K562 (cell line): ENCODE results near the gene IL31RA. TPM values are rescaled to one million over a fixed set of nuclear protein-coding genes. Genes with fewer than 3 reads are reported as not detected.

Experiments used
- ATAC-seq: fragments of 200-7000 bp; cut with Tn5 transposase; 3 replicates; pipeline ENCODE4 v1.9.1; 2020; ENCODE audit warnings: moderate library complexity
- BruUV-seq: library from RNA; stranded (reverse); fragments of 400-500 nt; replicated peaks from 2 replicates; lab custom pipeline; 2021; lab: Mats Ljungman, UMichigan
- CTCF ChIA-PET: fragments of 300-600 bp; formaldehyde crosslinking; extraction: SDS; loops from one replicate; lab custom pipeline; 2021; ENCODE audit warnings: low intra/inter-chr PET ratio; lab: Yijun Ruan, JAX
- POLR2A ChIA-PET: fragments of 300-600, 350-650 bp; sonication (Branson Sonifier 250); formaldehyde crosslinking; extraction: SDS; loops from one replicate; lab custom pipeline; 2021; ENCODE audit warnings: antibody characterized with exemption, inconsistent platforms; lab: Yijun Ruan, JAX
- DNase-seq, 4 experiments: peaks; one replicate each; pipeline versions ENCODE4 v3.0.0 to v3.0.0-alpha.2; 2011 to 2018; ENCODE audit warnings: low spot score in 3 of 4, mixed read lengths in 3 of 4; ENCODE audit errors: extremely low read depth in 1 of 4
- FAIRE-seq: peaks from 2 replicates; lab custom pipeline; 2011; peaks lifted over from hg19 to GRCh38; lab: Jason Lieb, UNC
- H2AFZ ChIP-seq: 2 replicates; pipeline ENCODE4 v1.6.0; 2011; ENCODE audit warnings: low read depth, low read length, control low read depth, inconsistent platforms
- H3K27ac ChIP-seq: fragments of 200-600 bp; 3 replicates; pipeline ENCODE4 v1.8.0; 2011; ENCODE audit warnings: low read depth, mild to moderate bottlenecking, control low read depth, inconsistent platforms, low read length, moderate library complexity, mixed read lengths; ENCODE audit errors: extremely low read depth
- H3K27me3 ChIP-seq, 2 experiments: fragments of 300-600 bp in 1 of 2; 2 replicates in 1 of 2; 3 replicates in 1 of 2; pipeline versions ENCODE4 v1.6.0 to v1.8.0; 2011; ENCODE audit warnings: inconsistent platforms in 2 of 2, low read length in 2 of 2, mild to moderate bottlenecking in 1 of 2, mixed read lengths in 1 of 2, moderate library complexity in 1 of 2; ENCODE audit not compliant: control insufficient read depth in 2 of 2, insufficient read depth in 2 of 2
- H3K36me3 ChIP-seq: fragments of 300-600 bp; 3 replicates; pipeline ENCODE4 v1.8.0; 2011; ENCODE audit warnings: mild to moderate bottlenecking, low read length, inconsistent platforms; ENCODE audit not compliant: control insufficient read depth, insufficient read depth
- H3K4me1 ChIP-seq, 2 experiments: fragments of 200-600 bp in 1 of 2; replicated peaks in 1 of 2; 2 replicates in 1 of 2; 3 replicates in 1 of 2; pipeline versions ENCODE4 v1.5.1 to v1.8.0; 2011; ENCODE audit warnings: inconsistent platforms in 2 of 2, low read length in 2 of 2, mild to moderate bottlenecking in 1 of 2, mixed read lengths in 1 of 2, moderate library complexity in 1 of 2; ENCODE audit not compliant: control insufficient read depth in 2 of 2, insufficient read depth in 2 of 2
- H3K4me2 ChIP-seq: 2 replicates; pipeline ENCODE4 v1.6.1; 2011; ENCODE audit warnings: low read length, control low read depth, inconsistent platforms, mixed read lengths; ENCODE audit not compliant: insufficient read depth
- H3K4me3 ChIP-seq: fragments of 200-600 bp; sonication (generic), shearing (Covaris generic); 2 replicates; pipeline ENCODE4 v1.5.1; 2016; ENCODE audit warnings: control low read depth, inconsistent platforms
- H3K79me2 ChIP-seq: fragments of 200-600 bp; 3 replicates; pipeline ENCODE4 v1.8.0; 2011; ENCODE audit warnings: low read length, inconsistent platforms; ENCODE audit not compliant: control insufficient read depth, insufficient read depth
- H3K9ac ChIP-seq, 2 experiments: 2 replicates each; pipeline versions ENCODE4 v1.6.0 to v1.6.1; 2011; ENCODE audit warnings: low read depth in 2 of 2, low read length in 2 of 2, control low read depth in 1 of 2, inconsistent platforms in 1 of 2, mild to moderate bottlenecking in 1 of 2, mixed read lengths in 1 of 2; ENCODE audit not compliant: insufficient read depth in 1 of 2
- H3K9me1 ChIP-seq: one replicate; pipeline ENCODE4 v1.6.0; 2011; ENCODE audit warnings: inconsistent platforms, mild to moderate bottlenecking, low read length, moderate library complexity; ENCODE audit not compliant: control insufficient read depth, insufficient read depth
- H3K9me3 ChIP-seq: replicated peaks from 2 replicates; pipeline ENCODE4 v1.5.1; 2011; ENCODE audit warnings: low read depth, low read length, inconsistent platforms; ENCODE audit not compliant: control insufficient read depth, insufficient read depth
- H4K20me1 ChIP-seq: replicated peaks from 2 replicates; pipeline ENCODE4 v1.6.1; 2011; ENCODE audit warnings: low read length, inconsistent platforms, mixed read lengths; ENCODE audit not compliant: control insufficient read depth, insufficient read depth
- CEBPG ChIP-seq, 3 experiments: fragments of 200-800 bp in 1 of 3; sonication (Bioruptor generic) in 1 of 3; sonication (generic) in 1 of 3; formaldehyde crosslinking in 1 of 3; IDR thresholded peaks in 2 of 3; conservative IDR thresholded peaks in 1 of 3; 2 replicates each; pipeline versions ENCODE4 v1.6.1 to v1.8.0; 2016 to 2022; ENCODE audit warnings: missing compliant biosample characterization in 2 of 3, missing genetic modification characterization in 2 of 3, mild to moderate bottlenecking in 1 of 3, missing genetic modification reagents in 1 of 3
- GTF2E2 ChIP-seq: fragments of 200-800 bp; sonication (Bioruptor generic); IDR thresholded peaks from 2 replicates; pipeline ENCODE4 v1.6.1; 2016; ENCODE audit warnings: missing genetic modification characterization, missing compliant biosample characterization
- L3MBTL2 ChIP-seq: fragments of 450-650 bp; IDR thresholded peaks from 2 replicates; pipeline ENCODE4 v1.6.1; 2016; ENCODE audit warnings: mild to moderate bottlenecking, moderate library complexity
- NFXL1 ChIP-seq: fragments of 450-650 bp; formaldehyde crosslinking; IDR thresholded peaks from 2 replicates; pipeline ENCODE4 v1.4.0; 2021; ENCODE audit warnings: mild to moderate bottlenecking
- NR2C2 ChIP-seq, 2 experiments: fragments of 200-800 bp in 1 of 2; sonication (Bioruptor generic) in 1 of 2; sonication (generic) in 1 of 2; formaldehyde crosslinking in 1 of 2; IDR thresholded peaks; 2 replicates each; pipeline versions ENCODE4 v1.6.1 to v1.8.0; 2016 to 2022; ENCODE audit warnings: mild to moderate bottlenecking in 1 of 2, missing compliant biosample characterization in 1 of 2, missing genetic modification characterization in 1 of 2, missing genetic modification reagents in 1 of 2
- NR4A1 ChIP-seq, 2 experiments: fragments of 250-450 bp in 1 of 2; fragments of 450-650 bp in 1 of 2; sonication (Bioruptor Pico) in 1 of 2; IDR thresholded peaks; 2 replicates each; pipeline versions ENCODE4 v1.4.0 to v1.6.1; 2016 to 2020; ENCODE audit warnings: mild to moderate bottlenecking in 2 of 2, missing compliant biosample characterization in 1 of 2, missing genetic modification characterization in 1 of 2, moderate library complexity in 1 of 2
- PTTG1 ChIP-seq: fragments of 450-650 bp; IDR thresholded peaks from 2 replicates; pipeline ENCODE4 v1.6.1; 2016; ENCODE audit warnings: low read depth, mild to moderate bottlenecking, missing genetic modification characterization, missing compliant biosample characterization
- TCFL5 ChIP-seq: fragments of 250-450 bp; sonication (Bioruptor Pico); conservative IDR thresholded peaks from 2 replicates; pipeline ENCODE4 v1.6.1; 2021; ENCODE audit warnings: mild to moderate bottlenecking, moderate library complexity, matching md5 sums
- TRIM24 ChIP-seq, 2 experiments: fragments of 450-650 bp; IDR thresholded peaks; 2 replicates each; pipeline ENCODE4 v1.6.1; 2016
- ZNF175 ChIP-seq: fragments of 200-800 bp; sonication (Bioruptor generic); IDR thresholded peaks from 2 replicates; pipeline ENCODE4 v1.6.1; 2016; ENCODE audit warnings: low read depth, mild to moderate bottlenecking, missing genetic modification characterization, missing compliant biosample characterization
- ZNF584 ChIP-seq: fragments of 200-800 bp; sonication (Bioruptor generic); IDR thresholded peaks from 2 replicates; pipeline ENCODE4 v1.6.1; 2016; ENCODE audit warnings: low read depth, mild to moderate bottlenecking, missing genetic modification characterization, missing compliant biosample characterization
- ZNF589 ChIP-seq: fragments of 200-800 bp; sonication (Bioruptor generic); IDR thresholded peaks from 2 replicates; pipeline ENCODE4 v1.6.1; 2016; ENCODE audit warnings: low read depth, missing genetic modification characterization, missing compliant biosample characterization
- ZNF764 ChIP-seq: fragments of 250-450 bp; sonication (Bioruptor Pico); IDR thresholded peaks from 2 replicates; pipeline ENCODE4 v1.4.0; 2020; ENCODE audit warnings: low read depth, mild to moderate bottlenecking, moderate library complexity
- ZNF766 ChIP-seq: fragments of 200-800 bp; sonication (Bioruptor generic); conservative IDR thresholded peaks from 2 replicates; pipeline ENCODE4 v1.6.1; 2016; ENCODE audit warnings: missing genetic modification characterization, missing compliant biosample characterization
- WGBS: fragments of 100-300 bp; shearing (Covaris generic); methylation state at CpG from one replicate; pipeline ENCODE4 v1.1.6; 2016; ENCODE audit warnings: low coverage, mixed read lengths; ENCODE audit not compliant: insufficient coverage; ENCODE audit errors: missing lambda C conversion rate; 5-methylcytosine and 5-hydroxymethylcytosine counted together
- in situ Hi-C: fragments of 300-500 bp; cut with MboI; formaldehyde crosslinking; loops from 4 replicates; pipeline ENCODE4 v1.15.0; 2018; ENCODE audit warnings: inconsistent platforms, mixed read lengths
- intact Hi-C: fragments of 100-400 bp; cut with micrococcal nuclease; formaldehyde crosslinking; loops from 2 replicates; pipeline ENCODE4 v1.14.2; 2022
- polyA plus RNA-seq, 8 experiments: library from polyadenylated mRNA; depleted of rRNA in 4 of 8; stranded (reverse) in 5 of 8; unstranded in 3 of 8; fragments of >200 nt; fragmentation: Nextera tagmentation in 2 of 8; fragmentation: Illumina TruSeq in 1 of 8; extraction: Ambion mirVana in 2 of 8; extraction: Trizol in 1 of 8; gene quantifications; 2 replicates each; pipeline versions ENCODE4 v1.2.1 to v1.2.3, GENCODE V29; 2011 to 2014; ENCODE audit warnings: inconsistent platforms in 1 of 8, missing spikeins in 1 of 8
- total RNA-seq, 7 experiments: library from RNA; depleted of rRNA in 6 of 7; stranded (reverse); fragments of >200 nt in 6 of 7; fragmentation: Illumina TruSeq in 2 of 7; extraction: Trizol in 2 of 7; gene quantifications; 2 replicates each; pipeline versions ENCODE4 v1.2.1 to v1.2.3, GENCODE V29; 2011 to 2021; ENCODE audit warnings: low replicate concordance in 1 of 7
- TF ChIP-seq, protein P1 (sequence below), 2 experiments: fragments of 450-650 bp in 1 of 2; sonication (generic) in 1 of 2; formaldehyde crosslinking in 1 of 2; IDR thresholded peaks in 1 of 2; conservative IDR thresholded peaks in 1 of 2; 2 replicates each; pipeline versions ENCODE4 v1.6.1 to v1.8.1; 2016 to 2023; ENCODE audit warnings: mild to moderate bottlenecking in 2 of 2, moderate library complexity in 2 of 2, inconsistent platforms in 1 of 2, missing genetic modification reagents in 1 of 2

Gene IL31RA
- total and polyA plus RNA-seq, 9 of the 15 experiments (the other 6 are each of a cell fraction or from before 2014, with no cell fraction given): not detected

GRCh38 chr5:55911784-55912653 is 60.9 kb downstream of the IL31RA start:
- POLR2A ChIA-PET: no interaction called here
- H3K4me2 ChIP-seq: no peak overlapping the region

More at GRCh38 chr5:55911784-55912653, 60.9 kb downstream of the IL31RA start:
- no peak overlapping the region for H3K4me3 ChIP-seq
- H2AFZ ChIP-seq: no peak overlapping the region
- no peaks in the 10 kb centered on the region; the same call in 1 of the 2 replicates for H4K20me1 ChIP-seq
- intact Hi-C loops: no loop called here
- no peak overlapping the region for H3K9ac ChIP-seq
- peak; percentile 71; the same call in 1 of the 2 replicates for TF ChIP-seq NFXL1 (CRISPR knock-in tag)
- TF ChIP-seq NR2C2 (CRISPR knock-in tag; IDR thresholded peaks at IDR 0.05): no peak
- peak; percentile 28; the same call in 1 of the 2 replicates for TF ChIP-seq NR2C2 (tag; IDR thresholded peaks at IDR 0.05)
- peak; percentile 76 for TF ChIP-seq ZNF584 (CRISPR knock-in tag)
- TF ChIP-seq NR4A1 (CRISPR knock-in tag; IDR thresholded peaks at IDR 0.05): no peak
- 0 out of 2 replicates have a peak, but pooled peaks have one; percentile 29 for TF ChIP-seq NR4A1 (tag; IDR thresholded peaks at IDR 0.05)
- no peak for TF ChIP-seq TCFL5 (CRISPR knock-in tag)
- 0 out of 2 replicates have a peak, but pooled peaks have one; percentile 16 for TF ChIP-seq L3MBTL2
- peak; percentile 56; the same call in 1 of the 2 replicates for TF ChIP-seq ZNF175 (CRISPR knock-in tag)
- no peak for TF ChIP-seq GTF2E2 (tag)
- peak; percentile 30; the same call in 1 of the 2 replicates for TF ChIP-seq PTTG1 (tag)
- peak in 1 of 2 experiments; percentile 74; a peak in 2 of 4 replicates for TF ChIP-seq TRIM24 (IDR thresholded peaks at IDR 0.05)
- TF ChIP-seq CEBPG (CRISPR knock-in tag; IDR thresholded peaks at IDR 0.05): no peak; the same call in 1 of the 2 replicates
- peak; percentile 79 to 92 for TF ChIP-seq CEBPG (tag; conservative IDR thresholded peaks at IDR 0.05 in 1 of 2, IDR thresholded peaks at IDR 0.05 in 1 of 2)
- TF ChIP-seq ZNF764 (CRISPR knock-in tag): no peak
- TF ChIP-seq ZNF589: peak; percentile 72; the same call in 1 of the 2 replicates
- TF ChIP-seq, protein P1, sequence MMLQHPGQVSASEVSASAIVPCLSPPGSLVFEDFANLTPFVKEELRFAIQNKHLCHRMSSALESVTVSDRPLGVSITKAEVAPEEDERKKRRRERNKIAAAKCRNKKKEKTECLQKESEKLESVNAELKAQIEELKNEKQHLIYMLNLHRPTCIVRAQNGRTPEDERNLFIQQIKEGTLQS (IDR thresholded peaks at IDR 0.05): peak; percentile 43; the same call in 1 of the 2 replicates
- TF ChIP-seq, protein P1 (CRISPR knock-in tag; conservative IDR thresholded peaks at IDR 0.05): no peak
- 0 out of 2 replicates have a peak, but pooled peaks have one; percentile 25 for TF ChIP-seq ZNF766 (CRISPR knock-in tag)
- peaks cover 0 to 31% of the 10 kb centered on the region in 2 experiments; a peak in 3 of 5 replicates for H3K27me3 ChIP-seq
- FAIRE-seq (no peak), ATAC-seq (no peak), DNase-seq (no peak)
- H3K9me1 ChIP-seq: no peaks in the 10 kb centered on the region
- BruUV-seq: no TSS peak
- H3K27ac ChIP-seq: no peak overlapping the region
- no peaks in the 10 kb centered on the region for H3K9me3 ChIP-seq
- no peaks in the 10 kb centered on the region for H3K36me3 ChIP-seq
- CTCF ChIA-PET: interaction anchor here (0.6 kb wide), 1 partner anchor 893 kb away, joined by 3 read pairs; no protein-coding TSS in a partner anchor
- WGBS: 25% methylated on average over 2 of the region's 2 CpGs
- no peaks in the 10 kb centered on the region for H3K79me2 ChIP-seq
- no peaks in the 10 kb centered on the region for H3K4me1 ChIP-seq
- in situ Hi-C loops: no loop called here
